ENCODE data around the gene GSN. TPM values are rescaled to one million over a fixed set of nuclear protein-coding genes. Genes with fewer than 3 reads are reported as not detected.

The GSN gene
- total RNA-seq, 2 donors from 2014 or later = 57.0 to 77.2 TPM

DNA sequence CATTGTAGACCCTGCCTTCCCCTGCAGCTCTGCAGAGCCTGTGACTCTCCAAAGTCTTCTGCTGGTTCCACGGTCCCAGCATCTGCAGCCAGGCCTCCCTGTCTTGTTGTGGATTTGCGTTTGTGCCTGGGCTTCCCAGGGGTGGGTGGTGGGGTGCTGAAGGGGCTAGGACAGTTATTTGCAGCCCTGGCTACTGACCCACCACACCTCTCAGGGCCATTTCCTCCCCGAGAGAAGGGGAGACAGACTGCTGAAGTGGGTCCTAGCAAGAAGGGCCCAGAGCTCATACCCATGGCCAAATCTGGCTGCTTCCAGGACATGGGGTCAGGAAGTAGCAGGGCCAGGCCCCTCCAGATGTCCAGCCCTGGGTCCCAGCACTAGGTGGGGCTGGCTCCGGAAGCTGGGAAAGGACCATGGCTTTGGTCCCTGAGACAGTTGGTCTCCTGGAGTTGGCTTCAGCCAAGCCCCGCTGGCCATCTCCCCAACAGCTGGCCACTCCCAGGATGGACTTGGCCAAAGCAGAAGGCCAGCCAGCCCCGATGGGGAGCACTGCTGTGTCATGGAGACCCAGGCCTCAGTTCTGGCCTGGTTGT, 26.3 kb downstream of the GSN start:
- Mint-ChIP-seq H3K27ac (no peak overlapping the region), H3K36me3 (ENCODE audit: low read depth) (no peaks in the 10 kb centered on the region), H3K4me1 (peaks cover 26% of the 10 kb centered on the region), H3K27me3 (ENCODE audit: insufficient read depth) (no peaks in the 10 kb centered on the region), H3K9me3 (no peaks in the 10 kb centered on the region), H3K4me3 (no peak overlapping the region)
- WGBS, 2 experiments (ENCODE audit: insufficient coverage in 1 of 2, insufficient read length in 1 of 2) = 87 to 88% methylated on average over 3 to 6 of the region's 6 CpGs
- H3K9me3 ChIP-seq (ENCODE audit: control insufficient read depth, low read length) = no peaks in the 10 kb centered on the region
- TF ChIP-seq, protein P1, sequence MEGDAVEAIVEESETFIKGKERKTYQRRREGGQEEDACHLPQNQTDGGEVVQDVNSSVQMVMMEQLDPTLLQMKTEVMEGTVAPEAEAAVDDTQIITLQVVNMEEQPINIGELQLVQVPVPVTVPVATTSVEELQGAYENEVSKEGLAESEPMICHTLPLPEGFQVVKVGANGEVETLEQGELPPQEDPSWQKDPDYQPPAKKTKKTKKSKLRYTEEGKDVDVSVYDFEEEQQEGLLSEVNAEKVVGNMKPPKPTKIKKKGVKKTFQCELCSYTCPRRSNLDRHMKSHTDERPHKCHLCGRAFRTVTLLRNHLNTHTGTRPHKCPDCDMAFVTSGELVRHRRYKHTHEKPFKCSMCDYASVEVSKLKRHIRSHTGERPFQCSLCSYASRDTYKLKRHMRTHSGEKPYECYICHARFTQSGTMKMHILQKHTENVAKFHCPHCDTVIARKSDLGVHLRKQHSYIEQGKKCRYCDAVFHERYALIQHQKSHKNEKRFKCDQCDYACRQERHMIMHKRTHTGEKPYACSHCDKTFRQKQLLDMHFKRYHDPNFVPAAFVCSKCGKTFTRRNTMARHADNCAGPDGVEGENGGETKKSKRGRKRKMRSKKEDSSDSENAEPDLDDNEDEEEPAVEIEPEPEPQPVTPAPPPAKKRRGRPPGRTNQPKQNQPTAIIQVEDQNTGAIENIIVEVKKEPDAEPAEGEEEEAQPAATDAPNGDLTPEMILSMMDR (conservative IDR thresholded peaks at IDR 0.05) = no peak
- H3K27ac ChIP-seq (ENCODE audit: low read depth, low read length) = no peak overlapping the region
- DNase-seq = no peak
- no peak overlapping the region for H3K4me3 ChIP-seq (ENCODE audit: low read length)
- no peaks in the 10 kb centered on the region for H3K27me3 ChIP-seq (ENCODE audit: control insufficient read depth, insufficient read depth, low read length, poor library complexity, severe bottlenecking)
- peaks cover 9% of the 10 kb centered on the region for H3K4me1 ChIP-seq (ENCODE audit: control insufficient read depth, insufficient read depth, low read length)
- H3K36me3 ChIP-seq (ENCODE audit: control insufficient read depth, insufficient read depth, low read length) = no peaks in the 10 kb centered on the region
- no peak overlapping the region for H3K9ac ChIP-seq (ENCODE audit: extremely low read depth, low read length, poor library complexity, severe bottlenecking)

DNA sequence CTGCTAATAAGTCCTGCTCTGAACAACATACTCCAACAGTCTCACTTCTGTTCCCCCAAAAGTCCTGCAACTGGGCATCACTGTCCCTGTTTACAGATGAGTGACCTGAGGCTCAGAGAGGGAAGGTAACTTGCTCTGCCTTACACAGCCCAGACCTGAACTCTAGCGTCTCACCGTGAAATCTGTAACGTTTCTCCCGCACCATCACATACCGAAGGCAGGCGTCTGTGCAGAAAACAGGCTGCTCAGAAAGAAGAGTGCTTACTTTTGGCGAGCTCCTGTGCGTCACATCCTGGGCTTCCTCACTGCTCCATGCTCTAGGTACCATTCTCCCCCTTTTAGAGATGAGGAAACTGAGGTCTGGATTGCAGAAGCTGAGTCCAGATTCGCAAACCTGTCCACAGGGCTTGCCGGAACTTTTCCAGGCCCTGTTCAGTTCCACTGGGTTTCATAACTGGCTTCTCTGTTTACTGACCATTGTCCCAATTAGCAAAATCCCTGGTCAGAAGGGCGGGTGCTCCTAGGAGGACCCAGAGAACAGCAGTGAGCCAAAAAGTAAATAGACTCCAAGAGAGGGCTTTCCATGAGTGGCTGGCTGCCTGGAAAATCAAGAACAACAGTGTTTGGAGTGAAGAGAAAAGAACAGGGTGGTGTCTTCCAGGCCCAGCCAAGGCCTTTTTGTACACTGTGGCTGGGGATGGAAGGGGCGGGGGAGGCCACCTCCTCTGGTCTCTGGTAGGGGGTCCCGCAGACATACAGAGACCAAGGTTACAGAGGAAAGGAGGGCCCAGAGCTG, 27.1 kb downstream of the GSN start:
- WGBS, 2 experiments (ENCODE audit: insufficient coverage in 1 of 2, insufficient read length in 1 of 2) = 94 to 98% methylated on average over 8 to 13 of the region's 13 CpGs
- H3K4me3 ChIP-seq (ENCODE audit: low read length) = no peak overlapping the region

DNA sequence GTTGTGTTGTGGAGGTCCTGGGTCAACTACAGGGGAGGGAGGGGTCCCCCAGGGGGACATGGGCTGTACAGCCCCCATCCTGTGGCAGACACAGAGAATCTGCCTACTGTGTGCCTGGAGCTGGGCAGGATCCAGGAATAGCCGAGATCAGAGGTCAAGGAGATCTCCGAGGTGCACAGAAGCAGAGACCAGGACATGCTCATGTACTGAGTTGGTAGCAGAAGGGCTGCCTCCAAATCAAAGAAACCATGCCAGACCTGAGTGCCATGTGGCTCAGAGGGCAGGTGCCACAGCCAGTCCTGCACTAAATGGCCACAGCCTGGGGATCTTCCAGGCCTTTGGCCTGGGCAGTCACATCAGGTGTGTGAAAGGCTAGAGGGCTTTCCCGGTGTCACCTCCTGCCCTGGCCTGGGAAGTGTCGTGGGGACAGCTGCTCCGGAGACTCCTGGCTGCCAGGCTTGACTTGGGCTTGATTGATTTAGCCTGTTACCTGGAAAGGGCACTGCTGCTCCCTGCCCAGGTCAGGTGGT, 27.8 kb downstream of the GSN start:
- H3K4me3 Mint-ChIP-seq = no peak overlapping the region
- WGBS, 2 experiments (ENCODE audit: insufficient coverage in 1 of 2, insufficient read length in 1 of 2) = 91 to 93% methylated on average over 4 to 5 of the region's 5 CpGs
- TF ChIP-seq, protein P1 (conservative IDR thresholded peaks at IDR 0.05) = no peak
- peaks cover 6% of the 10 kb centered on the region for H3K4me1 ChIP-seq (ENCODE audit: control insufficient read depth, insufficient read depth, low read length)
- no peak overlapping the region for H3K27ac Mint-ChIP-seq
- no peaks in the 10 kb centered on the region for H3K36me3 Mint-ChIP-seq (ENCODE audit: low read depth)
- H3K27ac ChIP-seq (ENCODE audit: low read depth, low read length) = no peak overlapping the region
- H3K9ac ChIP-seq (ENCODE audit: extremely low read depth, low read length, poor library complexity, severe bottlenecking) = no peak overlapping the region
- H3K9me3 ChIP-seq (ENCODE audit: control insufficient read depth, low read length) = no peaks in the 10 kb centered on the region
- peaks cover 24% of the 10 kb centered on the region for H3K4me1 Mint-ChIP-seq
- no peaks in the 10 kb centered on the region for H3K36me3 ChIP-seq (ENCODE audit: control insufficient read depth, insufficient read depth, low read length)
- DNase-seq = no peak
- no peaks in the 10 kb centered on the region for H3K27me3 ChIP-seq (ENCODE audit: control insufficient read depth, insufficient read depth, low read length, poor library complexity, severe bottlenecking)
- H3K9me3 Mint-ChIP-seq = no peaks in the 10 kb centered on the region
- H3K4me3 ChIP-seq (ENCODE audit: low read length) = no peak overlapping the region
- H3K27me3 Mint-ChIP-seq (ENCODE audit: insufficient read depth) = peaks cover 8% of the 10 kb centered on the region

More for the DNA sequence above, 27.1 kb downstream of the GSN start:
- Mint-ChIP-seq H3K4me1 (peaks cover 19% of the 10 kb centered on the region), H3K27me3 (ENCODE audit: insufficient read depth) (peaks cover 2% of the 10 kb centered on the region), H3K4me3 (no peak overlapping the region), H3K36me3 (ENCODE audit: low read depth) (no peaks in the 10 kb centered on the region), H3K9me3 (no peaks in the 10 kb centered on the region), H3K27ac (peak overlapping the region; percentile 39)
- Histone ChIP-seq H3K36me3 (ENCODE audit: control insufficient read depth, insufficient read depth, low read length) (no peaks in the 10 kb centered on the region), H3K9me3 (ENCODE audit: control insufficient read depth, low read length) (no peaks in the 10 kb centered on the region), H3K27ac (ENCODE audit: low read depth, low read length) (no peak overlapping the region), H3K27me3 (ENCODE audit: control insufficient read depth, insufficient read depth, low read length, poor library complexity, severe bottlenecking) (no peaks in the 10 kb centered on the region), H3K4me1 (ENCODE audit: control insufficient read depth, insufficient read depth, low read length) (peaks cover 6% of the 10 kb centered on the region), H3K9ac (ENCODE audit: extremely low read depth, low read length, poor library complexity, severe bottlenecking) (no peak overlapping the region)
- no peak for DNase-seq
- TF ChIP-seq, protein P1 (conservative IDR thresholded peaks at IDR 0.05) = no peak

All from endodermal cell (in vitro differentiated cells).